Choroid plexus epithelial cell (primary cell): ENCODE results near the gene ZMYND19.

Experiments
- DNase-seq: peaks from one replicate; pipeline ENCODE4 v3.0.0-alpha.2; 2010; ENCODE audit warnings: low read depth
- H3K4me3 ChIP-seq: 2 replicates; pipeline ENCODE4 v1.5.1; 2011; ENCODE audit warnings: low read depth, mild to moderate bottlenecking, control low read depth, low read length, moderate library complexity
- CTCF ChIP-seq: conservative IDR thresholded peaks from 2 replicates; pipeline ENCODE4 v1.5.1; 2011; ENCODE audit warnings: low read depth, mild to moderate bottlenecking, control low read depth, inconsistent platforms, low read length, moderate library complexity

ZMYND19 gene

GRCh38 chr9:137590469-137591383 is at the start of gene ZMYND19:
TSS of gene ZMYND19 (minus strand) at chr9:137590512. CDS start at chr9:137590263, 249 bp downstream.
- H3K4me3 ChIP-seq = peak within 1 kb of the TSS; percentile 82
- no peak for TF ChIP-seq CTCF
- DNase-seq = peak; percentile 86

GRCh38 chr9:137639303-137640051 is 49.2 kb upstream of the ZMYND19 start:
- DNase-seq = peak; percentile 53
- peak; percentile 15 for TF ChIP-seq CTCF
- peak overlapping the region; percentile 20 for H3K4me3 ChIP-seq

GRCh38 chr9:137638680-137639079 is 48.4 kb upstream of the ZMYND19 start:
- H3K4me3 ChIP-seq = no peak overlapping the region
- TF ChIP-seq CTCF = no peak
- no peak for DNase-seq

- no peak for TF ChIP-seq CTCF
- H3K4me3 ChIP-seq = no peak overlapping the region
- no peak for DNase-seq
These were observed 43.7 kb upstream of the ZMYND19 start for GRCh38 chr9:137634016-137634415.

GRCh38 chr9:137632230-137633161 is 42.2 kb upstream of the ZMYND19 start:
- DNase-seq = no peak
- TF ChIP-seq CTCF = no peak
- H3K4me3 ChIP-seq = no peak overlapping the region
